ENCODE data around the gene PCA3.

PCA3 gene

DNA sequence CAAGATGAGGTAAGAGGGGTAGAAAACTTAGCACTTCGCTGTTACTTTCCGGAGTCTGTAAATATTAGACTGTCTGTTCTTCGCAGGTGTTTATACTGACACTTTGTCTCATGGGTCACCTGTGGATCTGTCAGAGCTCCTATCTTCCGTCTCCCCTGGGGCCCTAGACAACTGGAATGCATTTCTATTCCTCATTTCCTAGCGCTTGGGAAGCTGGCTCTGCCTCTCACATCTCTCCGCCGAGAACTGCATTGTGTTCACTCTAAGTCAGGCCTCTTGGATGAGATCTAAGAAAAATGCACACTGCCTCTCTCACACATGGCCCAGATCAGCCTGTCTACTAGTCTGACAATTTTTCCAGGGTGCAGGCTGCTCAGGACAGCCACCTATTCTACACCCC is 39.5 kb downstream of the PCA3 start:
- no peak overlapping the region for H3K9ac ChIP-seq (ENCODE audit: low read length)
- no peak overlapping the region for H3K27ac ChIP-seq (ENCODE audit: low read depth, low read length)
- no peaks in the 10 kb centered on the region for H3K36me3 ChIP-seq (ENCODE audit: control insufficient read depth, insufficient read depth, low read length)
- no peaks in the 10 kb centered on the region for H3K27me3 ChIP-seq (ENCODE audit: control insufficient read depth, insufficient read depth, low read length)
- H3K4me1 ChIP-seq (ENCODE audit: control insufficient read depth, insufficient read depth, low read length): no peaks in the 10 kb centered on the region
- no peak overlapping the region for H3K4me3 ChIP-seq (ENCODE audit: low read length)

DNA sequence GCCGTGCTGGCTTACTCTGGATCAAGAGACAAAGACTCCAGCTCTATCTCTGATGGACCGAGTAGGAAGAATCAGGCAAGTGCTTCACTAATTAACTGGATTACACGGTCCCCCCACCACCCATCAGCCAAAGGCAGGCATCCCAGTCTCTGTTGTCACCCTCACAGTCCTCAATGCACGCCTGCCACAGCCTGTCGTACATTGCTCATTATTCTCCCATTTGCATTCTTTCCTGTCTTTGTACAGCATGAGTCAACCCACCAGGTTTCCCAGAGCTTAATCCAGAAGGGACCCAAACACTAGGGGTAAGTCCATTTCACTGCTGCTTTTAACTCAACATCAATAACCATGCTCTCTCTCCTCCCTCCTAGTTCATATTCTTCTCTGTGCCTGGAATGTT is 44.4 kb downstream of the PCA3 start:
- no peak overlapping the region for H3K9ac ChIP-seq (ENCODE audit: low read length)
- no peaks in the 10 kb centered on the region for H3K27me3 ChIP-seq (ENCODE audit: control insufficient read depth, insufficient read depth, low read length)
- no peak overlapping the region for H3K27ac ChIP-seq (ENCODE audit: low read depth, low read length)
- H3K4me1 ChIP-seq (ENCODE audit: control insufficient read depth, insufficient read depth, low read length): peaks cover 3% of the 10 kb centered on the region
- no peaks in the 10 kb centered on the region for H3K36me3 ChIP-seq (ENCODE audit: control insufficient read depth, insufficient read depth, low read length)
- no peak overlapping the region for H3K4me3 ChIP-seq (ENCODE audit: low read length)

DNA sequence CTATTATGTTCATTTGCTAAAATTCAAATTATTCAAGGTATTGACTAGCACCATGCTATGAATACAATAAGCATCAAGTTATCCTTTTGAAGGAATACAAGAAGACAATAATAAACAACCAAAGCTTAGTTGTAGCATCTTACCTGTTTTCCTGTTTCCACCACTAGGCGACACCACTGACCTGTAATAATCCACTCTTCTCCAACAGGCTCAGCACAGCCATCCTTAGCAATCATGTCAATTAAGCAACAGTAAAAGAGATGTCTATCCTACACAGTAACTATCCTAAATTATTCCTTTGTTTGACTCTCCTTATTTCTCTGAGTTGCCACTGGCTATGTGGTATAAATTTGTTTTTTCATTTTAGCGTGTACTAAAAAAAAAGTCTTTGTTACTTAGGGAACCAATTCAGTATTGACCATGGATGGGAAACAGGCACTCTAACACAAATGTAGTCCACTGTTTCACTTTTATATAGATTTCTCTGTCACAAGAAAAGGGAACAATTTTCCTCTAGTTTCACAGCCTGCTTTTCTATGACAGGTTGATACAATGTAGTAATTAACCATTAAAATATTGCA is 46.2 kb downstream of the PCA3 start:
- H3K9ac ChIP-seq (ENCODE audit: low read length): no peak overlapping the region
- H3K27me3 ChIP-seq (ENCODE audit: control insufficient read depth, insufficient read depth, low read length): no peaks in the 10 kb centered on the region
- H3K36me3 ChIP-seq (ENCODE audit: control insufficient read depth, insufficient read depth, low read length): no peaks in the 10 kb centered on the region
- H3K27ac ChIP-seq (ENCODE audit: low read depth, low read length): no peak overlapping the region
- peaks cover 3% of the 10 kb centered on the region for H3K4me1 ChIP-seq (ENCODE audit: control insufficient read depth, insufficient read depth, low read length)
- no peak overlapping the region for H3K4me3 ChIP-seq (ENCODE audit: low read length)

DNA sequence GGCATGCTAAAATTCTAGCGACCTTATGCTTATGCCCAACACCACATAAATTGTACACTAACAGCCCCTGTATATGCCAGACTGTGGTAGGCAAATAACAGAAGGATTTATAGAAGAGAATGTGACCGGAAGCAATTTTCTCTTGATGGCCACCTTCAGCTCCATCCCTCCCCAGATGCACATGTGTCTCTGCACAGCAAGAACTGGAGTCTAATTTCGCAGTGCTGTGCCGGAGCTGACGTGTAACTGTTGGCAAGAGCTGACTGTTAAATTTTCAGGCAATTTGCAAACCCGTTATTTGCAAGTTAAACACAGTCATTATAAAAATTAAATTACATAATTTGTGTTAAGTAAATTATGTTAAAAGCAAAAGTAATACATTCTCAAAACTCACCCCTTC is 48.4 kb downstream of the PCA3 start:
- Histone ChIP-seq H3K4me1 (ENCODE audit: control insufficient read depth, insufficient read depth, low read length) (peaks cover 16% of the 10 kb centered on the region), H3K27me3 (ENCODE audit: control insufficient read depth, insufficient read depth, low read length) (no peaks in the 10 kb centered on the region), H3K27ac (ENCODE audit: low read depth, low read length) (no peak overlapping the region), H3K4me3 (ENCODE audit: low read length) (no peak overlapping the region), H3K9ac (ENCODE audit: low read length) (no peak overlapping the region), H3K36me3 (ENCODE audit: control insufficient read depth, insufficient read depth, low read length) (no peaks in the 10 kb centered on the region)

DNA sequence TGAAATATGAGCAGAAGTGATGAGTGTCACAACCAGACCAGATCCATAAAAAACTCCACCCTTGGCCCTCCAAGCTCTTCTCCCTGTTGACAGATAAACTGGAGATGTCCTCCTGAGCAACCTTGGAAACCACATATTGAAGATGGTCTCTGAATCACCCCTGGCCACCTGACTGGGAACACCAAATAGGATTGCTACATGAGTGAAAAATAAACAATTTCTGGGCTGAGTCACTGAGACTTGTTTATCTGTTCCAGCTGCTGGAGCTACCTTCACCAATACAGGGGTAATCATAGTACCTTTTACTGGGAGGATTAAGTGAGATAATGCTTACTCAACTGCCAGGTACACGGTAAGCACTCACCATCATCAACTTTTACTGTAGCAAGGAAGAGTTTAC is 53.3 kb downstream of the PCA3 start:
- H3K9ac ChIP-seq (ENCODE audit: low read length): no peak overlapping the region
- peaks cover 43% of the 10 kb centered on the region for H3K4me1 ChIP-seq (ENCODE audit: control insufficient read depth, insufficient read depth, low read length)
- peak overlapping the region; percentile 93 for H3K27ac ChIP-seq (ENCODE audit: low read depth, low read length)
- H3K27me3 ChIP-seq (ENCODE audit: control insufficient read depth, insufficient read depth, low read length): no peaks in the 10 kb centered on the region
- no peak overlapping the region for H3K4me3 ChIP-seq (ENCODE audit: low read length)
- no peaks in the 10 kb centered on the region for H3K36me3 ChIP-seq (ENCODE audit: control insufficient read depth, insufficient read depth, low read length)

DNA sequence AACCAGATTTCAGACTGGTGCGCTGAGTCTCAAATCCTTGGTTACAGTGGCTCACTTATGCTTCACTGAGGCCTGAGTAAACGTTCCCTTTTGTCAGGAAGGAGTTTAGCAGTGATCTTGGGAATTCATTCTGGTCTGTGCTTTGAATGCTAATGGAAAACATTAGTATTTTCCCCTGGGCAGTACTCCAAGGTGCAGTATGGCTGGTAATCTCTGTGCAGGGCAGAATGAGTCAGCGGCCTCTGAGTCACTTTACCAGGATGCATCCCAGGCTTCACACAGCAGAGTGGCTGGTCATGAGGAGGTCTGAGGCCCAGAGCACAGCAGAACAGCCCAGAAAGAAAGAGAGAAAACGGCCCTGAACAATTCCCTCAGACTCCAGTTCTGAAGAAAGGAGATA is 54.0 kb downstream of the PCA3 start:
- H3K36me3 ChIP-seq (ENCODE audit: control insufficient read depth, insufficient read depth, low read length): no peaks in the 10 kb centered on the region
- peaks cover 43% of the 10 kb centered on the region for H3K4me1 ChIP-seq (ENCODE audit: control insufficient read depth, insufficient read depth, low read length)
- no peaks in the 10 kb centered on the region for H3K27me3 ChIP-seq (ENCODE audit: control insufficient read depth, insufficient read depth, low read length)
- H3K9ac ChIP-seq (ENCODE audit: low read length): no peak overlapping the region
- H3K4me3 ChIP-seq (ENCODE audit: low read length): no peak overlapping the region
- peak overlapping the region; percentile 93 for H3K27ac ChIP-seq (ENCODE audit: low read depth, low read length)

DNA sequence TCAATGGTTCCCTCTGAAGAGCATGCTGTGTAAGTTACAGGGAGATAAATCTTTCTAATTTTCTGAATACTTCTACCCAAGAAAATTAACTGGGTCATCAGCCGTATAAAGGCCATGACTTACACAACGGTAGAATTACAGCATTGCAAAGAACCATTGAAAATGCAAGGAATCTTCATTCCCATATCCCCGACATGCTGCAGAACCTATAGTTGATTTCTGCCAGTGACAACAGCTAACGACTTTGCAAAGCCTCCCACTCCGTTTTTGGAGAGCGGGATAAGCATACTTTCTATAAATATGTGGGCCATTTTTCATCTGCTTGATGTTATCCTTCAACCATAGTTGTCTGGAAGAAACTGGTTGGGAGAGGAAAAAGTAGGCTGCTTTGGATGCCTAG is 56.2 kb downstream of the PCA3 start:
- Histone ChIP-seq H3K4me3 (ENCODE audit: low read length) (no peak overlapping the region), H3K4me1 (ENCODE audit: control insufficient read depth, insufficient read depth, low read length) (peaks cover 43% of the 10 kb centered on the region), H3K27ac (ENCODE audit: low read depth, low read length) (peak overlapping the region; percentile 93), H3K9ac (ENCODE audit: low read length) (no peak overlapping the region), H3K27me3 (ENCODE audit: control insufficient read depth, insufficient read depth, low read length) (no peaks in the 10 kb centered on the region), H3K36me3 (ENCODE audit: control insufficient read depth, insufficient read depth, low read length) (peaks cover 4% of the 10 kb centered on the region)

DNA sequence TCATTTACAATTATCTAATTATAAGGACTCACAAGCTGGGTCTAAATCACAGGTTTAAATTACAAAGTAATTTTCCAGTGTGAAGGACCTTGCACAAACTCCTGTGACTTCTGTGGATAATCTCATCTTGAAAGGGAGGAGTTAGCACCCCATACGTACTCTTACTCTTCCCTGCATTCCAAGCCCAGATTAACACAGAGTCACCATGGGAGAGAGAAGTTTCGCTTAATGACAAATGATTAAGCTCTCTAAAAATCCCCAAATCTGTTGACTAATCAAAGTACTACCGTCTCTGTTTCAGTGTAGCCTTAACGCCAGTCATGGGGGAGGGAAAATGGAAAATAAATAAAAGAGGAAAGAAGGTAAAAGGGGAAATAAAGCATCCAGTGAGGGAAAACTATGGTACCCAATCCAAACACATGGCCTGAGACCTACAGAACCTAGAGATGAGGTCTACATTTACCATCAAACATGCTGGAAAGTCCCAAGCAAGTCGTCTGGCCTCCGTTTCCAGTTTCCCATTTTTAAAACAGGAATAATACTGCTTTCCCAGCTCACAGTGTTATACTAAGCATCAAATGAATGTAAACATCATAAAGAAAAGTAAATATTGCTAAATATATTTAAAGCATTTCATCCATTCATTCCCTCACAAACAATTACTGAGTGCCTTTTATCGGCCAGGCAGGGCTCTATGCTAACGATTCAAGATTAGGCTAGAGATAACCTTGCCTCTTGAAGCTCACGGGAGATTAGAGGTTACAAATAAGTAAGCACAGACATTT is 63.2 kb downstream of the PCA3 start:
- peaks cover 11% of the 10 kb centered on the region for H3K4me1 ChIP-seq (ENCODE audit: control insufficient read depth, insufficient read depth, low read length)
- no peak overlapping the region for H3K9ac ChIP-seq (ENCODE audit: low read length)
- no peaks in the 10 kb centered on the region for H3K27me3 ChIP-seq (ENCODE audit: control insufficient read depth, insufficient read depth, low read length)
- peak overlapping the region; percentile 38 for H3K27ac ChIP-seq (ENCODE audit: low read depth, low read length)
- H3K4me3 ChIP-seq (ENCODE audit: low read length): no peak overlapping the region
- peaks cover 4% of the 10 kb centered on the region for H3K36me3 ChIP-seq (ENCODE audit: control insufficient read depth, insufficient read depth, low read length)

DNA sequence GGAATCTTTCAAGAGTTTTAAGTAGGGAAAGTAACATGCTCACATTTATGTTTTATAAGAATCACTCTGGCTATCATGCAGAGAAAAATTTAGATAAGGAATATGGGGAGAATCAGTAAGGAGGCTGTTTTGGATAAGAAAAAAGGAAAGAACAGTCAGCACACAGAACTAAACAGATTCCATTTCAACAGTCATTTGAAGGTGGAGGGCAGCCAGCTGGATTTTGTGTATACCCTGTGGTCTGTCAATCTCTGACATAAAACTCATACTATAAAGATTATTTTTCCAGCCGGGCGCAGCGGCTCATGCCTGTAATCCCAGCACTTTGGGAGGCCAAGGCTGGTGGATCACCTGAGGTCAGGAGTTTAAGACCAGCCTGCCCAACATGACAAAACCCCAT is 64.2 kb downstream of the PCA3 start:
- peaks cover 11% of the 10 kb centered on the region for H3K4me1 ChIP-seq (ENCODE audit: control insufficient read depth, insufficient read depth, low read length)
- H3K27ac ChIP-seq (ENCODE audit: low read depth, low read length): peak overlapping the region; percentile 38
- H3K27me3 ChIP-seq (ENCODE audit: control insufficient read depth, insufficient read depth, low read length): no peaks in the 10 kb centered on the region
- H3K4me3 ChIP-seq (ENCODE audit: low read length): no peak overlapping the region
- H3K9ac ChIP-seq (ENCODE audit: low read length): no peak overlapping the region
- H3K36me3 ChIP-seq (ENCODE audit: control insufficient read depth, insufficient read depth, low read length): peaks cover 4% of the 10 kb centered on the region

DNA sequence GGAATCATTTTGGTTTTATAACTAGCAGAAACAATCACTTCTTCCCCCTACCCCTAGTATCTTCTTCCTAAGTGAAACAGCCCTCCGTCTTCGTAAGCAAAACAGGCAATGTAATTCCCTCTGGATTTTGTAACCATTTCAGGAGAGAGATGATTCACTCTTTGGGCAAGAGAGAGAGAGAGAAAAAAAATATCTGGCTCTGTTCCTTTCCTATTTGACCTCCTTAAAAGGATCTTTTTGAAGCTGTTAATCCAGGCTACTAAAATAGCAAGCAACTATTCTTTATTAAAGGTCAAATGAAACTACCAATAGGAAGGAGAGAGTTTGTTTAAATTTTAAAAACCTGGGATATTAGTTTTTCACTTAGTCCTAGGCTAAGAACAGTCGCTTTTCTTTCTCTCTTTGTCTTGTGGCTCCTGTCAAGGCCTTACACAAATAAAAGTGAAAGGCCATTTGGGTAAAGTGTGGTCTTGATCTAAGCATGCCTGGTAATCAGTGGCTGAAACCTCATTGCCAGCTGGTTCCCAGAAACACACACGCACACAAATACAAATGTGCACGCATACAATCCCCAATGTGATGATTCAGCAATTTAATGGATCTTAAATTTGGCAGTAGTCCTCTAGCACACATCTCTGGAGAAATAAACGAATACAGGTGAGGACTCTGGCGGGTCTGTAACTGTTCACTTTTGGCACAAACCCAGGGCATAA is 71.5 kb downstream of the PCA3 start:
- Histone ChIP-seq H3K36me3 (ENCODE audit: control insufficient read depth, insufficient read depth, low read length) (no peaks in the 10 kb centered on the region), H3K9ac (ENCODE audit: low read length) (no peak overlapping the region), H3K27ac (ENCODE audit: low read depth, low read length) (peak overlapping the region; percentile 99), H3K4me1 (ENCODE audit: control insufficient read depth, insufficient read depth, low read length) (peaks cover 36% of the 10 kb centered on the region), H3K27me3 (ENCODE audit: control insufficient read depth, insufficient read depth, low read length) (no peaks in the 10 kb centered on the region), H3K4me3 (ENCODE audit: low read length) (no peak overlapping the region)
